Skeletal muscle satellite cell (primary cell): ENCODE data around the gene TMEM141.
A peak's percentile ranks its signal among the peaks of the same experiment; 100 is the strongest.
"Not testable (repeated sequence)": the region's sequence is repeated elsewhere in the genome, so short reads cannot be mapped to it uniquely, and the experiment has no call there.

Experiments
- H3K27me3 ChIP-seq: 2 replicates; pipeline ENCODE4 v1.7.0; 2013; ENCODE audit warnings: low read length; ENCODE audit not compliant: control insufficient read depth, insufficient read depth
- H3K36me3 ChIP-seq: 2 replicates; pipeline ENCODE4 v1.7.0; 2013; ENCODE audit warnings: mild to moderate bottlenecking, control low read depth, low read length; ENCODE audit not compliant: insufficient read depth
- H3K4me1 ChIP-seq: 2 replicates; pipeline ENCODE4 v1.7.0; 2013; ENCODE audit warnings: low read length; ENCODE audit not compliant: control insufficient read depth, insufficient read depth
- H3K4me2 ChIP-seq: 2 replicates; pipeline ENCODE4 v1.7.0; 2013; ENCODE audit warnings: mild to moderate bottlenecking, low read length
- H3K4me3 ChIP-seq: 2 replicates; pipeline ENCODE4 v1.7.0; 2013; ENCODE audit warnings: low read length
- H3K9ac ChIP-seq: 2 replicates; pipeline ENCODE4 v1.7.0; 2013; ENCODE audit warnings: mild to moderate bottlenecking, low read depth, low read length, moderate library complexity
- H3K9me3 ChIP-seq: replicated peaks from 2 replicates; pipeline ENCODE4 v1.7.0; 2013; ENCODE audit warnings: mild to moderate bottlenecking, control low read depth, low read length

The TMEM141 gene

DNA sequence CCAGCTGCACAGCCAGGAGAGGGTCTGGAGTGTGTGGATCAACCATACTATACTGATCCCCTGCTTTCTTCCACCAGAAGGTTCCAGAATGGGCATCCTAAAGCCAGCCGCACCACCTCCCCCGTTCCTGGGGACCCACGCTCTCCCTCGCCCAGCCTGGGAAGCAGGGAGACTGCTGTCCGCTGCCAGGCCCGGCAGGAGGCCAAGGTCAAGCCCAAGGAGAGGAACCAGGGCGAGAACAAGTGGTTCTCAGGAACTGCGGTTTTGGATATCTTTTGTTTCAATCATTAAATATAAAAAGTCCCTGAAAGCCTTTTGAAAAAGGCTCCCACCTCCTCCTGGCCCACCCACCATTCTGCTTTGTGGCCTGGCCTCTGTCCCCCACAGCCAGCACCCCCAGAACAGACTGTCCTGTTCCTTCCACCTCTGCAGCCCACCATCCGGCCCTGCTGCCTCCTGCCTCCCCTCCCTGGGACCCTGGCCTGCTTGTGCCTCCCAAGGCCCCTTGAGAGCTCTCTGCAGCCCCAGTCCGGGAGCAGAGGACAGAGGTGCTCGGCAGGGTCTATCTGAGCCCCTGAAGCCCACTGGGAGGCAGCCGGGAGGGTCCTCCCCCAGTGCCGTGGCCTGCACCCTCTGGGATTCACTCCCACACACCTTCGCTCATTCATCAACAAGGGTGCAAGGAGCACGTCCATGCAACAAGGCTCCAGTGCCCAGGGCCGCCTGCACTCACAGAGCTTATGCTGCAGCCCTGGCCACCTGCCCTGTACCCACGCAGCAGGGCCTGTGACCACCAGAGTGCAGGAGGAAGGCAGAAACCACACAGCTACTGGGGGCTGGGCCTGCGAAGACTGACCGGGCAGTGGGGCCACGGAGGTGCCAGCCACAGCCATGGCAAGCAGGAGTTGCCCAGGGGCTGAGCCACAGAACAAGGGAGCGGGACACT, 42.2 kb upstream of the TMEM141 start:
- Histone ChIP-seq H3K27me3 (peaks cover 26% of the 10 kb centered on the region), H3K9ac (no peak overlapping the region), H3K4me3 (no peak overlapping the region), H3K4me1 (no peaks in the 10 kb centered on the region), H3K9me3 (no peaks in the 10 kb centered on the region), H3K4me2 (no peak overlapping the region), H3K36me3 (no peaks in the 10 kb centered on the region)

DNA sequence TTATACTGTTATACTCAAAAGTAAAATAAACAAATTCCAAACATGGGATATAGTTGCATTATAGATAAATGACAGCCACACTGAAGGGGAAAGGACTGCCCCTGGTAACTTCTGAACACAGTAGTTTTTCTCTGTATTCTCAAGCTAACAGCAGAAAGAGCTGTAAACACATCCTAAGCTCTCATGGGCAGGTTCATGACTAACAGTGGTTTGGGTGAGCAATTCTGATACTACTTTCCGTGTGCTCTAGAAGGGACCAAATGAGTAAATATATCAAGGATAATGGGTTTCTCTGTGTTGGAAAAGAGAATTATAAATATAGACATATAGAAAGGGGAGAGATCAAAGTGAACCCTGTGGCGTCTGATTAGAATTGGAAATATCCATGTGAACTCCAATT, 40.6 kb upstream of the TMEM141 start:
- Histone ChIP-seq H3K9ac (no peak overlapping the region), H3K4me3 (no peak overlapping the region), H3K9me3 (peaks cover under 1% of the 10 kb centered on the region), H3K27me3 (peaks cover 26% of the 10 kb centered on the region), H3K4me2 (no peak overlapping the region), H3K4me1 (no peaks in the 10 kb centered on the region), H3K36me3 (no peaks in the 10 kb centered on the region)

DNA sequence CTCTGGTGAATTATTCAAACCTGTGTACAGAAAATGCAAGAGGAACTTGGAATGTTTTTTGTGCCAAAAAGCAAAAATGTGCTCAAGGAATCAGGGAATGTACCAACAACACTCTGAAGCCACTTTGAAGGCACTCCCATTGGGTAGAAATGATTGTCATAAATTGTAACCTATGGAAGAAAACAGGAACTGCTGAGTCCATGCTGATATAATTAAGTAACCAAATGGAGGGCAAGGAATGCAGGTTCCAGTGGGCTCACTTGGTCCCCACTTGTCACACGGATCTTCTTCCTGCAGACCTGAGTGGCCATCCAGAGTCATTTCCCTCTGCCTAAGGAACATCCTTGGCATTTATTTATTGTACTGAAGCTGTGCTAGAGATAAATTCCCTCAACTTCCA, 39.9 kb upstream of the TMEM141 start:
- H3K36me3 ChIP-seq: no peaks in the 10 kb centered on the region
- no peak overlapping the region for H3K4me3 ChIP-seq
- H3K4me2 ChIP-seq: no peak overlapping the region
- peaks cover 7% of the 10 kb centered on the region for H3K9me3 ChIP-seq
- no peak overlapping the region for H3K9ac ChIP-seq
- no peaks in the 10 kb centered on the region for H3K4me1 ChIP-seq
- peaks cover 26% of the 10 kb centered on the region for H3K27me3 ChIP-seq

DNA sequence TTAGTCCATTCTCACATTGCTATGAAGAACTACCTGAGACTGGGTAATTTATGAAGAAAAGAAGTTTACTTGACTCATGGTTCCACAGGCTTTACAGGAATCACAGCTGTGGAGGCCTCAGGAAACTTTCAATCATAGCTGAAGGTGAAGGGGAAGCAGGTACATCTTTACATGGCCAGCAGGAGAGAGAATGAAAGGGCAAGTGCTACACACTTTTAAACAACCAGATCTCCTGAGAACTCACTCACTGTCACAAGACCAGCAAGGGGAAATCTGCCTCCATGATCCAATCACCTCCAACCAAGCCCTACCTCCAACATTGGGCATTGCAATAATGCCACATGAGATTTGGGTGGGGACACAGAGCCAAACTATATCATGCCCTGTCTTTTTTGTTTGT, 39.3 kb upstream of the TMEM141 start:
- H3K4me3 ChIP-seq: no peak overlapping the region
- H3K9me3 ChIP-seq: peaks cover 8% of the 10 kb centered on the region
- no peak overlapping the region for H3K4me2 ChIP-seq
- no peak overlapping the region for H3K9ac ChIP-seq
- H3K27me3 ChIP-seq: peaks cover 26% of the 10 kb centered on the region
- H3K36me3 ChIP-seq: no peaks in the 10 kb centered on the region
- no peaks in the 10 kb centered on the region for H3K4me1 ChIP-seq

DNA sequence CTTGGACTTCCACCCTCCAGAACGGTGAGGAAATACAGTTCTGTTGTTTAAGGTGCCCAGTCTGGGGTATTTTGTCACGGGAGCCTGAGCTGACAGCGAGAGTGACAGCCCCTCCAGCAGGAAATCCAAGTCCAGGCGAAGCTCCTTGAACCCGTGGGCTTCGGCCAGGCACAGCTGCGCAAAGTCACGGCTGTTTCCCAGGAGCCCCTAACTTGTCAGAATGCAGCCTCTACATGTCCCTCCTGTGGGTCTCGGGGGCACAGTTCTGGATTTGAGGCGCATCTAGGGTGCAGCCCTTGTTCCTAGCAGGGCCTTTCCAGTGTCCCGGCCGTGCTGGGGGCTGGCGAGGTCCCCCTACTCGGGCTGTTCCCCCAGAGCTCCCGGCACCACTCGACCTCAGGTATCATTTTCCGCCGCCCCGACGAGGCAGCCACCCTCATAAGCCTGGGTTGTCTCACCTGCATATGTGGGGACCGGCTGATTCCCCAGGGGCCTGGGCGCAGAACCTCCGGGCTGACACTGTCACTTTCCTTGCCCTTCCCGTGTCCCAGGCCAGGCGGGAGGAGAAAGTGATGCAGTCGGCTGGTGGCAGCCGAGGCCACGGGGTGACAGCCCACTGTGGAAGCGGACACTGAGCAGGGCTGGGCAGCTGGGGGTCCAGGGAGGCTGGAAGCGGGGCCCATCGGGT, 37.6 kb upstream of the TMEM141 start:
- peaks cover 26% of the 10 kb centered on the region for H3K27me3 ChIP-seq
- H3K9ac ChIP-seq: no peak overlapping the region
- peaks cover 11% of the 10 kb centered on the region for H3K4me1 ChIP-seq
- no peaks in the 10 kb centered on the region for H3K36me3 ChIP-seq
- peaks cover 8% of the 10 kb centered on the region for H3K9me3 ChIP-seq
- no peak overlapping the region for H3K4me2 ChIP-seq
- no peak overlapping the region for H3K4me3 ChIP-seq

DNA sequence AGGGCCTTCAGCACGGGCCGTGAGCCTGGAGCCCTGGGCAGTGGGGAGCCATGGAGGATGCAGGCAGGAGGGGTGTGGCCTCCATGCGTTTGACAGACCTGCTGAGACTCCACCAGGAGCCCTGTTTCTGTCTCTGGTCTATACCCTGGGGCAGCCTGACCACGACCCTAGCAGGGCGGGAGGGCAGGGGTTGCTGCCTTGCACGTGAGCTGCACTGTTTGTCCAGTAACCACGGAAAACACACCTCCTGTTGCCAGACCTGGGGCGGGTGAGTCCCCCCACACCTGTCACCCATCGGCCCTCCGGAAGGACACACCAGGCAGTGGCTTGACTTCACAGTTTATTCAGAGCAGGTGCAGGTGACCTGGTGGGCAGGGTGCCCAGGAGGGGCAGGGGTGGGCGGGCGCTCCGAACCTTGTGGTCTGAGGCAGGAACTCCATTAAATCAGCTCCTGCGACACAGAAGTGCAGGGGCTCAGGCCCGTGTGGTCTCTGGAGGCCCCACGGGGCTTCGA, 37.0 kb upstream of the TMEM141 start:
- peaks cover 8% of the 10 kb centered on the region for H3K9me3 ChIP-seq
- no peaks in the 10 kb centered on the region for H3K36me3 ChIP-seq
- H3K4me1 ChIP-seq: peaks cover 11% of the 10 kb centered on the region
- H3K27me3 ChIP-seq: peaks cover 24% of the 10 kb centered on the region
- H3K9ac ChIP-seq: no peak overlapping the region
- H3K4me3 ChIP-seq: no peak overlapping the region
- no peak overlapping the region for H3K4me2 ChIP-seq

DNA sequence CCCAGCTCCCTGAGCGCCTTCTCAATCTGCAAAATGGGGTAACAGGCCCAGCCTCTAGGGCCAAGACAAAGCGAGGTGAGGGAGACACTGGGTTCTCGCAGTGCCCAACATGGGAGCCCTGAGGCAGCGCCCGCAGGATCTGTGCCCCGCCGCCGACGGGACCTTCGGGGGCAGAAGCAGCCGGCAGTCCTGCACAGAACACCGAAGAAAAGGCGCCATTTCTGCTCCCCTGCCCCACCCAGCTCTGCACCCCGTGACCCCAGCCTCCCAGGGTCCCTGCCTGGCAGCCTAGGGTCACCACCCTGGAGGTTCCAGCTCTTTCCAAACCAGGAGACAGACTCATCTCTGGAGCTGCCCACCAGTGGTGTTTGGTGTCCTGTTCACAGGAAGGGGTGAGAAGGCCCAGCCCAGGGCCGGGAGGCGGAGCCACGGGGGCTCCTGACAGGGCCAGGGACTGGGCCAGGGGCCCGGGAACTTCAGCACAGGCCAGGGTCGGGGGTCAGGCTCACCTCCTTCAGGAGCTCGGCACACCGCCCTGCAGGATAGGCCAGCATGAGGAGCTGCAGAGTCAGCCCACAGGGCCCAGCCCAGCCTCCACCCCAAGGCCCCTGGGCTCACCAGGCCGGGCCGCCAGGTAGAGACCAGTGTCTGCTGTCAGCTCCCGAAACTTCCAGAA, 36.4 kb upstream of the TMEM141 start:
- no peaks in the 10 kb centered on the region for H3K36me3 ChIP-seq
- peaks cover 24% of the 10 kb centered on the region for H3K27me3 ChIP-seq
- H3K4me2 ChIP-seq: no peak overlapping the region
- H3K9ac ChIP-seq: no peak overlapping the region
- peaks cover 8% of the 10 kb centered on the region for H3K9me3 ChIP-seq
- H3K4me3 ChIP-seq: no peak overlapping the region
- peaks cover 11% of the 10 kb centered on the region for H3K4me1 ChIP-seq

DNA sequence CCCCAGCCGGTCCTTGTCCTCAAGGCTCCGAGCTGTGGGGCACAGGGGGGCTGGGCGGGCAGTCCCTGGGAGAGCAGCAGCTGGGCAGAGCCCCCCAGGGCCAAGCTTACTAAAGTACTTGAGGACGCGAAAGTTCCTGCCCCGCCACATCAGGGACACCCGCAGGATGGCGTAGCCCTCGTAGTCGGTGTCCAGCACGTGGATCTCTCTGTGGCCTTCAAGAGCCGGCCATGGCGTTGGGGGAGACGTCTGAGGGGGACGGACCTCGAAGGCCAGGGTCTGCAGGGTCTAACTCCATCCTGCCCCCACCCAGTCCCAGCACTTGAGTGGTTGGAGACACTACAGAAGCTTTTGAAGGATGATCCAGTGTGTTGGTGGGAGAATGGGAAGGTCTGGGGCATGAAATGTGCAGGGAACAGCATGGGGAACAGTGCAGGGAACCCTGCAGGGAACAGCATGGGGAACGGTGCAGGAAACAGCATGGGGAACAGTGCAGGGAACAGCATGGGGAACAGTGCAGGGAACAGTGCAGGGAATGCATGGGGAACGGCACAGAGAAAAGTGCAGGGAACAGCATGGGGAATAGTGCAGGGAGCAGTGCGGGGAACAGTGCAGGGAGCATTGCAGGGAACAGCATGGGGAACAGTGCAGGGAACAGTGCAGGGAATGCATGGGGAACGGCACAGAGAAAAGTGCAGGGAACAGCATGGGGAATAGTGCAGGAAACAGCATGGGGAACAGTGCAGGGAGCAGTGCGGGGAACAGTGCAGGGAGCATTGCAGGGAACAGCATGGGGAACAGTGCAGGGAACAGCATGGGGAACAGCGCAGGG, 35.6 kb upstream of the TMEM141 start:
- peaks cover 11% of the 10 kb centered on the region for H3K4me1 ChIP-seq
- H3K36me3 ChIP-seq, H3K4me3 ChIP-seq, H3K9me3 ChIP-seq, H3K4me2 ChIP-seq, H3K9ac ChIP-seq: not testable (repeated sequence)
- H3K27me3 ChIP-seq: peaks cover 29% of the 10 kb centered on the region

DNA sequence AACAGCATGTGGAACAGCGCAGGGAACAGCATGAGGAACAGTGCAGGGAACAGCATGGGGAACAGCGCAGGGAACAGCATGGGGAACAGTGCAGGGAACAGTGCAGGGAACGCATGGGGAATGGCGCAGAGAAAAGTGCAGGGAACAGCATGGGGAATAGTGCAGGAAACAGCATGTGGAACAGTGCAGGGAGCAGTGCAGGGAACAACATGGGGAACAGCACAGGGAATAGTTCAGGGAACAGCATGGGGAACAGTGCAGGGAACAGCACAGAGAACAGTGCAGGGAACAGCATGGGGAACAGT, 35.1 kb upstream of the TMEM141 start:
- Histone ChIP-seq H3K4me2 (no peak overlapping the region), H3K27me3 (peaks cover 29% of the 10 kb centered on the region)

DNA sequence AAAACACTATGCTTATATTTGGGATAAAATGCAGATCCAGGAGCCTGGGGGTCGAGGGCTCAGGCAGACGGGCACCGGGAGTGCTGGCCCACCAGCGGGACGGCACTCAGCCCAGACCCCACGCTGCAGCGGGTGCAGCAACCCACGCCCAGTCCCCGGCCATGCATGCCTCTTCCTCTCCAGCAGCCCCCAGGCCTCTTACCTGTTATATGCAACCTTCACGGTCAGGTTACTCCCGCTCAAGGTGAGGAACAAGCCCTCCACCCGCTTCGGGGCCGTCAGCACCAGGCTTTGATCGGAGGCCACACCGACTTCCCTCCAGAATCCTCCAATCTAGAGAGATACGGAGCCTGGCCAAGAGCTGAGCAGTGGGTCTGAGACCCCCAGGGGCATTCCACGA, 34.3 kb upstream of the TMEM141 start:
- H3K4me2 ChIP-seq: no peak overlapping the region
- no peaks in the 10 kb centered on the region for H3K36me3 ChIP-seq
- H3K9ac ChIP-seq: no peak overlapping the region
- no peak overlapping the region for H3K4me3 ChIP-seq
- H3K27me3 ChIP-seq: peaks cover 23% of the 10 kb centered on the region
- peaks cover 14% of the 10 kb centered on the region for H3K4me1 ChIP-seq
- peaks cover 8% of the 10 kb centered on the region for H3K9me3 ChIP-seq

More for the DNA sequence above, 35.1 kb upstream of the TMEM141 start:
- Histone ChIP-seq H3K4me1 (peaks cover 14% of the 10 kb centered on the region), H3K9me3 (peaks cover 8% of the 10 kb centered on the region), H3K4me3 (no peak overlapping the region), H3K9ac (no peak overlapping the region), H3K36me3 (no peaks in the 10 kb centered on the region)

DNA sequence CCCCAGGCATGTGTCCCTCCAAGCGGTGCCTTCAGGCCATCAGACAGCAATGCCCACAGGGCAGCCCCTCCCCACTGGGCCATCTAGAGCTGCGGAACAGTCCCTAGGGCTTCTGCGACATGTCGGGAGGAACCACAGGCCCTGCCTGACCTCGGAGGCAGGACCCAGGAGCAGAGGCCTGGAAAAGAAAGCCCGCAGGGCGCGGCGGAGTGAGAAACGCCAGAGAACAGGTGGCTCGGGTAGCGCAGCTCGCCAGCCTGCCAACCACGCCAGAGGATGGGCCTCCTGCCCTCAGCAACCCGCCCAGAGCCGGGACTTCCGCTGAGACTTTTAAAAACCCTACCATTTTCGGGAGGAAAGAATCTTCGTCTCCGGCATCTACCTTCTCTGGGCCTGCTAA, 33.8 kb upstream of the TMEM141 start:
- Histone ChIP-seq H3K9me3 (peaks cover 8% of the 10 kb centered on the region), H3K4me2 (peak overlapping the region; percentile 54), H3K4me3 (no peak overlapping the region), H3K27me3 (peaks cover 19% of the 10 kb centered on the region), H3K9ac (peak overlapping the region; percentile 35), H3K4me1 (peaks cover 14% of the 10 kb centered on the region), H3K36me3 (no peaks in the 10 kb centered on the region)
